Activated T-helper 1 cell treated with Interleukin-2 at 50 U/mL for 16 hours (primary cell): ENCODE measurements around the gene B3GLCT.
"Not testable (repeated sequence)": the region's sequence is repeated elsewhere in the genome, so short reads cannot be mapped to it uniquely, and the experiment has no call there.

Source experiments
- DNase-seq: peaks from one replicate; pipeline ENCODE4 v3.0.0-alpha.2; 2020; ENCODE audit warnings: low read depth

B3GLCT gene

GRCh38 chr13:31199849-31200636 is at the start of gene B3GLCT:
Gene B3GLCT, plus strand, starts transcription at chr13:31199975. Its CDS starts 110 bp downstream, at chr13:31200085.
- peak; percentile 75 for DNase-seq

- DNase-seq = no peak
Measured at GRCh38 chr13:31150315-31150985, 49.3 kb upstream of the B3GLCT start.

DNA sequence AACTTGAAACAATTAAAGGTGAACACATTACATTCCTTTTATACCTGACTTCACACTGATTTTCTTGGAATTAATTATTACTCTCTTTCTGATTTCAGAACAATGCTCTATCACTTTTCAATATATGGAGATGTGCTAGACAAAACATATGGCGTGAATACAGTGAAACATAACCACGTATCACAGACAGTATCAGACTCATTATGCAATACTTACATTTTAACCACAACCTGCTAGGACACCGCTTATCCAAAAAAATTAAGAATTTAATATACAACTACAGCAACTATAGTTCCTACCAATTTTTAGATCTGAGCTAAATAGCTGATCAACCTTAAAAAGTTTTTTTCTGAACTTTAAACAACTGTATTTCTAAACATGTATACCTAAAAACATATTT is 47.9 kb upstream of the B3GLCT start:
- DNase-seq = no peak

DNA sequence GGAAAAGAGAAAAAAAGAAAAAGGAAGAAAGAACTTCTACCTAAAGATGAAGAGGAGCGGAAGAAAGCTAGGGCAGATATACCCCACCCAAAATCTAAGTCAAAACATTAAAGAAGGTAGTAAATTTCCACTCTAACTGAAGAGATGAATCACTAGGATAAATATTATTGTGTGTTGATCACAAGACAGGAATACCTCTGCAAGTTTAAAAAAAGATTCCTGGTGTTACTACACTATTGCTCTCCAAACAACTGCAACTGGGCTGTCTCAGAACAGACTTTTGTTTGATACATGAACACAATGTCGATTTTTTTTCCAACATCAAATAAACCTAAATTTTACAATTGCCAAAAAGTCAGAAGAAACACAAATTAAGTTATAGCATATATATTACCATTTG is 44.8 kb upstream of the B3GLCT start:
- DNase-seq = no peak

- DNase-seq = no peak
Measured at GRCh38 chr13:31159306-31159705, 40.5 kb upstream of the B3GLCT start.

DNA sequence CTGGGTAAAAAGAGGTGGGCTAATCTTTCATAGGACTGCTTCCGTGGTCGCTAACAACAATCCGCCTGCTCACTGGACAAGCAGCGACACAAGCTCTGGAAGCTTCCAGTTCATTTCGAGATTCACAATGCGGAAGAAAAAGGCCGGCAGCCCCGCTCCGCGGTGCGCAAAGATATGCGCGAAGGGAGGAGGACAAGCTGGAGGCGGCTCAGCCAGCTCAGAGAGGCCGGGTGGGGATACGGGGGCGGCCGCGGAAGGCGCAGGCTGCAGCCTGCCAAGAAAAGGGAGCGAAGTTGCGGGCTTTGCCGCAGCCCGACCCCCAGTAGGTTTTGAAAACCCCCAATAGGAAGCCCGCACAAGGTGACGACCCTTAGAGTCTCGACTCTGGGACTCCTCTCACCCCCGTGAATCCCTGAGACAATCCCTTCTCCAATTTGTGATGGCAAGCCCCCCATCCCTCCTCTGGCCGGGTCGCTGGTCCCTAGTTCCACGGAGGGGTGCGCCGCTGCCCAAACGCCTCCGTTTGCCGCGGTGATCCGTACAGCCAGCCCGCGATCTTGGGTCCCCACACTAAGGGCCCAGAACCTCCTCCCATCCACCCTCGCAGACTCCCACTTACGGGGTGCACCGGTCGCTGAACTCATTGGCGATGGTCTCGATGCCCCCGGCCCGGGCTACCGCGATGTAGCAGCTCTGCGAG is 38.8 kb upstream of the B3GLCT start:
- peak; percentile 32 for DNase-seq

- peak; percentile 97 for DNase-seq
Measured at GRCh38 chr13:31161557-31162150, 38.1 kb upstream of the B3GLCT start, which contains the start of gene HSPH1. Gene HSPH1, minus strand, starts transcription at chr13:31161904. Its CDS starts 322 bp downstream, at chr13:31161582.

DNA sequence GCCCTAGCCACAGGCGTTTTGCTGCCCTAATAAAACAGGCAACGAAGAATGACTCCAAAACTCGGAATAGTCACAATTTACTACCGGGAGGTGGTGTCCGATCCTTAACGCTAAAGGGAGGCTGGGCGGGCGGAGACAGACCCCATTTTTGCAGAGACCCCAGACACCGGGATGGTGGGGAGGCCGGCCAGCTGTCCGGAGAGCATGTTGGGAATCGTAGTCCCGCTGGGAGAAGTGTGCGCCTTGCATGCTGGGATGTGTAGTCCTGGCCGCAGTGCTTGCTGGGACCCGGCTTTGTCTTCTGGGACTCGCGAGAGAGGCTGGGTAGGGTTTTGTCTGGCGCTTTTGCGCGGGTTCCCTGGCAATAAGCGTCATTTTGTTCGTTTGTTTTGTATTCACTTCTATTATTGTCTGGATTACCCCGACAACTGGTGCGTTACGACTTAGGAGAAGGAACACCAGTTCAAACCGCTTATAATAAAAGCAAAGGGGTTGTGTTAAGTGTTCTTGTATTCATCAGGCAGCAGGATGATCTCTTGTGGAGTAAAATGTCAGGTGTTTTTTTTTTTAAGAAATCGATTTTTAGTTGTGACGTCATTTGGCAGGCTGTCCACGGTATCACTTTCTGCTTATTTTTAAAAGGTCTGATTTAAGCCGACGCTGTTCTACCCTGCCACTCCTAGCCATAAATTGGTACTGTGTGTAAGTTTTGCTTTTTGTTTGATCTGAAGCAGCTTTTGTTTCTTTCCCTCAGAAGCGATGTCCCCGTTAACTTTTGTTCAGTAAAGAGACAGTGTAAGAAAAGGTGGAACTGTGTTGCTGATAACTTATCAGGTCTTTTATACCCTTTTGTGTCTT is 37.4 kb upstream of the B3GLCT start:
- DNase-seq = peak; percentile 90

DNA sequence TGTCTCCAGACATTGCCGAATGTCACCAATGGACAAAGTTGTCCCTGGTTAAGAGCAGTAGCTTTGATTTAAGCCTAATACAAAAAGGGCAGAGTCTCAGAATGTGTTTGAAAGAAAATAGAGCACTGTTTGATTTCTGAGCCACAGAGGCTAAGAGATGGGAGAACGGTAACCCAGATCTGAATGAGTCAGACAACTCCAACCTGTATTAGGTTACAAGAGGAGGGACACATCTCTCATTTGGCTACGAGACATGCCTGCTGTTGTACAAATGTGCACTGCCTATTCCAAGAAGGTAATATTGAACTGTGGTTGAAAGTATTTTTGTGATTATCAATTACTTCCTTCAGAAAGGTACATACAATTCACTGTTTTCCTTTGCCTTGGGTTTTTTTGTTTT is 33.2 kb upstream of the B3GLCT start:
- no peak for DNase-seq

- DNase-seq = no peak
Measured at GRCh38 chr13:31167490-31167889, 32.3 kb upstream of the B3GLCT start.

- no peak for DNase-seq
Measured at GRCh38 chr13:31168166-31168565, 31.6 kb upstream of the B3GLCT start.

DNA sequence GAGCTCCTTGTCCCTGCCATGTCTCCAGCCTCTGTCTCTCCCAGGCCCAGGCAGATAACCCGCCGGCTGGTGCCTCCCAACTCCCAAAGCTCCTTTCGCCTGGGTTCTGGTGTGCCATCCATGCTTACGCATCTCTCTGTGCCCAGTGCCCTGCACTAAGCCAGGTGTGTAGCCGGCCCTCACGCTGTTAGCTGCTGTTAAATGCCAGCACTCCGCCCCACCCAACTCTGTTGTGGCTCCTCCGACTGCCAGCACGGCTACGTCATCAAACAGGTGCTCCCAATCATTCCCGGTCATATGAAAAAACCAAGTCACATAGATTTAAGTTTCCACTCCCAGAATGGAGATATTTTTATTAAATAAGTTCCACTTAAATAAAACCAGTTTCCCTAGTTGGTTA is 31.0 kb upstream of the B3GLCT start:
- DNase-seq = no peak

DNA sequence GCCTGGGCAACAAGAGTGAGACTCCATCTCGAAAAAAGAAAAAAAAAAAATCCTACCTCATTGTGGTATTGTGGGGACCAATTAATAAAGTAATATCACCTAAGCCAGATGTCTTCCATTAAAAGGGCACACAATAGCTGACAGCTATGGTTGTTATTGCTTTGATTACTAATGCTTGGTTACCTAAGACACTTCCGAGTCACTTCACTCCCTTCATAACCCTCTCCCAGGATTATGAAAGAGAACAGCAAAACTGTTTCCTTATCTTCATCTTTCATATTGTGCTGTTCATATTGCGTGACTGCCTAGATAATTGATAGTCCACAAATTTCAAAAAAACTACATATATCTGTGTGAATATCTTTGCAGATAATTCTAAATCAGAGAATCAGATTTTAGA is 27.8 kb upstream of the B3GLCT start:
- no peak for DNase-seq

- no peak for DNase-seq
Measured at GRCh38 chr13:31172535-31172934, 27.2 kb upstream of the B3GLCT start.

- no peak for DNase-seq
Measured at GRCh38 chr13:31174018-31174417, 25.8 kb upstream of the B3GLCT start.

- DNase-seq = no peak
Measured at GRCh38 chr13:31175847-31176532, 23.8 kb upstream of the B3GLCT start.

GRCh38 chr13:31177813-31178495 is 21.8 kb upstream of the B3GLCT start:
- not testable (repeated sequence) for DNase-seq

DNA sequence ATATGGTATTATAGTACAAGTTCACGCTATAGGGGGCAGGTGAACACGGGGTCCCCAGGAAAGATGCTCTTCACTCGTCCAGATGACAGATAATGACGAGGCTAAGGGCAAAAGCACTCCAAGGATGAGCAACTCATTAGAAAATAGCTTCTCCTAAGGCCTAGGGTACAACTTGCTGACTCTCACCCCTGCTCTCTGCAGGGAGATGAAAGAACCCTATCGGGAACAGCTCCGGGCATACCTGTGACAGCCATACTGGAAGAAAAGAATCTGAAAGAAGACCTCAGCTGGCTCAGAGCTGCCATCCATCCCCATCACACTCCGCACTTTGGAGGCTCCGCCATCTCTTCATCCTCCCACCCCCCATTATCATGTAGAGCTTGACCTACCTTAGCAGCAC is 20.5 kb upstream of the B3GLCT start:
- no peak for DNase-seq

DNA sequence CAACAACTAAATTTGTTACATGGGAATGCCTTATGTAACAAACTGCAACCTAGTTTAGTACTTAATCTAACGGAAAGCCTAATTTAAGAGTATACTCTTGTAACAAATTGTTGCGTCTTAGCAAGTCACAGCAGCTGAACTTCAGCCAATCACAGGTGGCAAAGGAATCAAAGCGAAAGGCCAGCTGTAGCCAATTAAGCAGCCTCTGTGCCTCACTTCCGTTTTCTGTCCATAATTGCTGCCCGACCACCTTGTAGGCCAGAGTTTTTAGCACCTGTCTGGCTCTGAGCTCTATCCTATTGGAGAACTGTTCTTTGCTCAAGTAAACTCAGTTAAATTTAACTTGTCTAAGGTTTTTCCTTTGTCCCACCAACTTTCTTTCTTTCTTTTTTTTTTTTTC is 20.0 kb upstream of the B3GLCT start:
- DNase-seq = no peak

DNA sequence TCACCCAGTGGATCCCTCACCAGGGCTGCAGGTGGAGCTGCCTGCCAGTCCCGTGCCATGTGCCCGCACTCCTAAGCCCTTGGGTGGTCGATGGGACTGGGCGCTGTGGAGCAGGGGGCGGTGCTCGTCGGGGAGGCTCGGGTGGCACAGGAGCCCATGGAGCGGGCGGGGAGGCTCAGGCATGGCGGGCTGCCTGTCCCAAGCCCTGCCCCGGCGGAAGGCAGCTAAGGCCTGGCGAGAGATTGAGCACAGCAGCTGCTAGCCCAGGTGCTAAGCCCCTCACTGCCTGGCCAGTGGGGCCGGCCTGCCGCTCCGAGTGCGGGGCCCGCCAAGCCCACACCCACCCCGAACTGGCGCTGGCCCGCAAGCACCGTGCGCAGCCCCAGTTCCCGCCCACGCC is 16.8 kb upstream of the B3GLCT start:
- DNase-seq = no peak
